ENCODE results near the gene KIAA1210. TPM values are rescaled to one million over a fixed set of nuclear protein-coding genes. Genes with fewer than 3 reads are reported as not detected.
A peak's percentile ranks its signal among the peaks of the same experiment; 100 is the strongest.

KIAA1210 gene
- total and polyA plus RNA-seq, 2 donors from 2014 or later, result 0.03 TPM; not detected in 1

DNA sequence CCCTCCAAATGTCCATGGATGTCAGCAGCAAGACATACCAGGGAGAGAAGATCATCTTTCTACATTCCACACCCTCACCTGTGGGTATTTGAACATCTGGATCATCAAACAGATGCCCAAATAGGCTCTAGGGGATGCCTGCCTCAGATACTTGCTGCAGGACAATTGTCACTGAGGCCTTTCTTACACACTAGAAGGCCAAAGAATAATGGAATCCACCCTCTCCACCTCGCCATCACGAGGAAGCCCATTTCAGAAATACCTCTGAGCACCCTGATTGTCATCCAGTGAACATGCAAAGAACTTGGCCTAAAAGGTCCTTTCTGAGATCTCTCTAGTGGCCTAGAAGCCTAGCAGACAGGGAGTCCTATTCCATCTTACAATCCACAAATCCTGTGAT, 6.9 kb upstream of the KIAA1210 start:
- no peaks in the 10 kb centered on the region for H3K4me1 ChIP-seq (ENCODE audit: control insufficient read depth in 2 of 3, insufficient read depth in 2 of 3, low read depth in 1 of 3, low read length in 3 of 3)
- no peaks in the 10 kb centered on the region for H3K27me3 ChIP-seq (ENCODE audit: control insufficient read depth, insufficient read depth, low read length)
- no peak overlapping the region for H3K27ac ChIP-seq (ENCODE audit: low read depth in 2 of 2, low read length in 2 of 2)
- H3K9me3 ChIP-seq (ENCODE audit: control insufficient read depth in 2 of 3, insufficient read depth in 1 of 3, low read length in 3 of 3), result no peaks in the 10 kb centered on the region
- no peak overlapping the region for H3K9ac ChIP-seq (ENCODE audit: low read length in 3 of 3)
- H3K36me3 ChIP-seq (ENCODE audit: control insufficient read depth in 2 of 3, insufficient read depth in 3 of 3, low read length in 3 of 3), result no peaks in the 10 kb centered on the region
- intact Hi-C loops (cut with DNase I), result no loop called here
- no peak overlapping the region for H3K4me3 ChIP-seq (ENCODE audit: low read length in 3 of 3)
- FAIRE-seq (no peak), DNase-seq (no peak)
- TF ChIP-seq, protein P1, sequence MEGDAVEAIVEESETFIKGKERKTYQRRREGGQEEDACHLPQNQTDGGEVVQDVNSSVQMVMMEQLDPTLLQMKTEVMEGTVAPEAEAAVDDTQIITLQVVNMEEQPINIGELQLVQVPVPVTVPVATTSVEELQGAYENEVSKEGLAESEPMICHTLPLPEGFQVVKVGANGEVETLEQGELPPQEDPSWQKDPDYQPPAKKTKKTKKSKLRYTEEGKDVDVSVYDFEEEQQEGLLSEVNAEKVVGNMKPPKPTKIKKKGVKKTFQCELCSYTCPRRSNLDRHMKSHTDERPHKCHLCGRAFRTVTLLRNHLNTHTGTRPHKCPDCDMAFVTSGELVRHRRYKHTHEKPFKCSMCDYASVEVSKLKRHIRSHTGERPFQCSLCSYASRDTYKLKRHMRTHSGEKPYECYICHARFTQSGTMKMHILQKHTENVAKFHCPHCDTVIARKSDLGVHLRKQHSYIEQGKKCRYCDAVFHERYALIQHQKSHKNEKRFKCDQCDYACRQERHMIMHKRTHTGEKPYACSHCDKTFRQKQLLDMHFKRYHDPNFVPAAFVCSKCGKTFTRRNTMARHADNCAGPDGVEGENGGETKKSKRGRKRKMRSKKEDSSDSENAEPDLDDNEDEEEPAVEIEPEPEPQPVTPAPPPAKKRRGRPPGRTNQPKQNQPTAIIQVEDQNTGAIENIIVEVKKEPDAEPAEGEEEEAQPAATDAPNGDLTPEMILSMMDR (IDR thresholded peaks at IDR 0.05; ENCODE audit: borderline replicate concordance, extremely low read depth, insufficient read depth), result no peak

DNA sequence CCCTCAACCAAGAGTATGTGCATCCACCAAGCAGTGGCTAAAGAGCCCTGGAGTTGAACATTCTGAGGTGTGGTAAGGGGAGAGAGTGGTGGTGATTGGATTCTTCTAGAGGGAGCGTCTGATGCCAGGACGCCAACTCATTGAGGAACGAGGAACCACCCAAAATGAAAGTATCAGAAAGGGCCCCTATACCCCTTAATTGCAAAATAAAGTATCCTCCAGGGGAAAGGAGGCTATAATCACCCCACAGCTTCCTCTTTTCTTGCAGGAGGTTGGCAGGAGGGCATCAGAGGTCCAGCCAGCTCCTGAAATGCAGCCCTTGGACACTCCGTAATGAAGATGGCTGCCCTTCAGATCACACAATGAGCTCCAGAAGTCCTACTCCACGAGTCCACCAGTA, 5.3 kb upstream of the KIAA1210 start:
- intact Hi-C loops (cut with DNase I), result no loop called here
- DNase-seq (no peak), FAIRE-seq (no peak)
- no peak overlapping the region for H3K27ac ChIP-seq (ENCODE audit: low read depth in 2 of 2, low read length in 2 of 2)
- TF ChIP-seq, protein P1 (IDR thresholded peaks at IDR 0.05; ENCODE audit: borderline replicate concordance, extremely low read depth, insufficient read depth), result no peak
- no peaks in the 10 kb centered on the region for H3K9me3 ChIP-seq (ENCODE audit: control insufficient read depth in 2 of 3, insufficient read depth in 1 of 3, low read length in 3 of 3)
- no peak overlapping the region for H3K9ac ChIP-seq (ENCODE audit: low read length in 3 of 3)
- H3K4me3 ChIP-seq (ENCODE audit: low read length in 3 of 3), result no peak overlapping the region
- no peaks in the 10 kb centered on the region for H3K27me3 ChIP-seq (ENCODE audit: control insufficient read depth, insufficient read depth, low read length)
- no peaks in the 10 kb centered on the region for H3K4me1 ChIP-seq (ENCODE audit: control insufficient read depth in 2 of 3, insufficient read depth in 2 of 3, low read depth in 1 of 3, low read length in 3 of 3)
- no peaks in the 10 kb centered on the region for H3K36me3 ChIP-seq (ENCODE audit: control insufficient read depth in 2 of 3, insufficient read depth in 3 of 3, low read length in 3 of 3)

DNA sequence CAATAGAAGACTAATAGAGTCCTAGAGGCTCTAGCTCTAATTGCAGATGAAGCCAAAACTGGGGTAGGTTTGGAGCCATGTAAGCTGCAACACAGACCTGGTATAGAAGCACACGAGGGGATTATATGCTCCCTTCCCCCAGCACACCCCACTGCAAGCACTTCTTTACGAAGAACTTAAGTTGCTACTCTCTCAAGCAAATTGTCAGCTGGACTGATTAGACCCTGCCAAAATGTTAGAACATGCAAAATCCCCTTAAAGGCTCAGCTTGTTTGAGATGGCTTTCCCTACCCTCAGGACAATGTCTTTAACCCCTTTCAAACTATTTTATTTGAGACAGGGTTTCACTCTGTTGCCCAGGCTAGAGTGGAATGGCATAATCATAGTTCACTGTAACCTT, 4.7 kb upstream of the KIAA1210 start:
- Histone ChIP-seq H3K27ac (ENCODE audit: low read depth in 2 of 2, low read length in 2 of 2) (no peak overlapping the region), H3K4me1 (ENCODE audit: control insufficient read depth in 2 of 3, insufficient read depth in 2 of 3, low read depth in 1 of 3, low read length in 3 of 3) (no peaks in the 10 kb centered on the region), H3K9me3 (ENCODE audit: control insufficient read depth in 2 of 3, insufficient read depth in 1 of 3, low read length in 3 of 3) (no peaks in the 10 kb centered on the region), H3K27me3 (ENCODE audit: control insufficient read depth, insufficient read depth, low read length) (no peaks in the 10 kb centered on the region), H3K36me3 (ENCODE audit: control insufficient read depth in 2 of 3, insufficient read depth in 3 of 3, low read length in 3 of 3) (no peaks in the 10 kb centered on the region), H3K4me3 (ENCODE audit: low read length in 3 of 3) (no peak overlapping the region), H3K9ac (ENCODE audit: low read length in 3 of 3) (no peak overlapping the region)
- FAIRE-seq (no peak), DNase-seq (no peak)
- intact Hi-C loops (cut with DNase I), result no loop called here
- TF ChIP-seq, protein P1 (IDR thresholded peaks at IDR 0.05; ENCODE audit: borderline replicate concordance, extremely low read depth, insufficient read depth), result no peak

DNA sequence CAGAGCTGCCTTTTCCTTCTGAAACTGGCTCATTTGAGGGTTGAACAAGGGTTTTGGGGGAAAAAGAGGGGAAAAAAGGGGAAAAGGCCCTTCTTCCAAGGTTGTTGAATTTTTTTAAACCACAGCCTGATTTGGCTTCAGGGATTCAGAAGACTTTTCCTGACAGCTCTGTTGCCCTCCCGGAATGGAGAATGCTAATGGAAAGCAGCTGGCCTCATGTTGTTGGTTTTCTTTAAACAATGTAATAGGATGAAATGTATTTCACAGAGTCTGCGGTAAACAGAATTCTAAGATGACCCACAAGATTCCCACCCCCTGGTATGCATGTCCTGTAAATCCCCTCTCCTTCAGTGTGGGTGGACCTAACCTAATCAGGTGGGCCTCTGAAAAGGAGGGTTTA, 3.3 kb upstream of the KIAA1210 start:
- H3K9ac ChIP-seq (ENCODE audit: low read length in 3 of 3), result no peak overlapping the region
- intact Hi-C loops (cut with DNase I), result no loop called here
- FAIRE-seq, result no peak
- no peaks in the 10 kb centered on the region for H3K9me3 ChIP-seq (ENCODE audit: control insufficient read depth in 2 of 3, insufficient read depth in 1 of 3, low read length in 3 of 3)
- no peaks in the 10 kb centered on the region for H3K4me1 ChIP-seq (ENCODE audit: control insufficient read depth in 2 of 3, insufficient read depth in 2 of 3, low read depth in 1 of 3, low read length in 3 of 3)
- DNase-seq, result peak in 1 of 5 donors; percentile 28
- H3K4me3 ChIP-seq (ENCODE audit: low read length in 3 of 3), result no peak overlapping the region
- no peaks in the 10 kb centered on the region for H3K27me3 ChIP-seq (ENCODE audit: control insufficient read depth, insufficient read depth, low read length)
- H3K36me3 ChIP-seq (ENCODE audit: control insufficient read depth in 2 of 3, insufficient read depth in 3 of 3, low read length in 3 of 3), result no peaks in the 10 kb centered on the region
- H3K27ac ChIP-seq (ENCODE audit: low read depth in 2 of 2, low read length in 2 of 2), result no peak overlapping the region
- TF ChIP-seq, protein P1 (IDR thresholded peaks at IDR 0.05; ENCODE audit: borderline replicate concordance, extremely low read depth, insufficient read depth), result no peak

Data from kidney (tissue), 14 donors.